CD4-positive, alpha-beta T cell treated with Interleukin-21 for 1 hour (primary cell): Measurements from ENCODE around the gene FNIP2.

Experiments used
- DNase-seq: peaks from one replicate; pipeline ENCODE4 v3.0.0-alpha.2; 2020

FNIP2 gene

DNA sequence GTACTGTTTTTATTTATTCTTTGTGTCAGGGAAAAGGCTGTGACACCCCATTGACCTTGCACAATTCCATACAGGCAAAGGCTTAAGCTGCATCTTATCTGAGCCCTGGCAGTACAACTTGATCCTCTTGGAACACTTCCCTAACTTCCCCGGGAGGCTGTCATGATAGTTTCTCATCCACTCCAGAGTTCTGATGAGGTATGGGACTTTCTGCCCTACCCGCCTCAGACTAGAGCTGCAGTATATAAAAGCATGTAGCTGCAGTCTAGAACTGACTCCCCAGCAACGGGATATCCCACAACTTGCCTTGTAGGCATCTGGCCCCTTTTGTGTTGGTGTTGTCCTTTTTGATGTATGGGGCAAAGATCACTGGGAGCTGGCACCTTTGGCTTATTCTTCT is 72.7 kb downstream of the FNIP2 start:
- no peak for DNase-seq

- no peak for DNase-seq
These were observed 76.7 kb downstream of the FNIP2 start for GRCh38 chr4:158845311-158846041.

DNA sequence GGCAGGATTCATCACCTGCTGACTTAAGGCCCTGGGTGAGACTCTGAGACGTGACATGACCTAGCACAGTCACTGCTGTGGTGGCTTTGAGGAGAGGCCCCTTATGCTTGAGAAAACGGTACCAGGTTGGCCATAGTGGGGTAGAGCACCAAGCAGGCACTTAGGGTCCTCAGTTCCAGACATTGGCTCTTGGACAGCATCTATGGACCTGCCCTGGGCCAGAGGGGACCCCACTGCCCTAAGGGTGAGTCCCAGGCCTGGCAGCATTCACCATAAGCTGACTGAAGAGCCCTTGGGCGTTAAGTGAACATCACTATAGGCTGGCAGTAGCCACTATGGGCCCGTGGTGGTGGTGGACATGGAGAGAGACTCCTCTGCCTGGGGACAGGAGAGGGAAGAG is 78.7 kb downstream of the FNIP2 start:
- DNase-seq: no peak

DNA sequence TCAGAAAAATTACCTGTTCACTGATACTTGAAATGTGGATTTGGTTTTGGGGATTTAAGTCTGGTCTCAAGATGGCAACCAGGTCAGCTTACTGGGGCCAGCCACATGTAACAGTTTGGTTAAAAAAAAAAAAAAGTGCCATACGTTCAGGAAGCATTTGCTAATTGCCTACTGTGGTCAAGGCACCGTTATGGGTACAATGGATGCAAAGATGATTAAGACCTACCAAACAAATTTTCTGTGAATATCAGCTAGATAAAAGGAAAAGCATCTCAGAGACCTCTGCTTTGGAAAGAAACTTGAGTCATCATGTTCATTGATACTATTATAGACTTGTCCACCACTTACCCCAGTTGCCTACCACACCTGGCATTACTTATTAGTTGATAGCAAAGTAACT is 80.9 kb downstream of the FNIP2 start:
- DNase-seq: no peak

DNA sequence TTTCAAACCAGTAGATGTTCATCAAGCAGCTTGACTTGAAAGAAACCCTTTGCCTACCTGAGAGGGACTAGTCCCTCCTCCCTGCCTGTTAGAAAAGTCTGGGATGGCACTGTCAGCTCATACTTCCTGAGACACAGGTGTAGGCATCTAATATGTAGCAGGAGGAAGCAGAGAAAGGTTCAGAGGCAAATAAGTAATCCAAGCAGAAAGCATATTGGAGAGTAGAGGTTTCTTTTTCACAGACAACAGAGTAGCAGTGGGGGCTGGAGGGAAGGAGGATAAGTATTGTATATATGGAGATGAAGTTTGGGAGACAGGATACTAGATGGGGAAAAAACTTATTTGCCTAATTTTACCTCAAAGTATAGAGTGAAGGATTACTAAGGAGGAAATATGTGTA is 81.5 kb downstream of the FNIP2 start:
- no peak for DNase-seq

- peak; percentile 43 for DNase-seq
These were observed 82.2 kb downstream of the FNIP2 start for GRCh38 chr4:158850800-158851644.

DNA sequence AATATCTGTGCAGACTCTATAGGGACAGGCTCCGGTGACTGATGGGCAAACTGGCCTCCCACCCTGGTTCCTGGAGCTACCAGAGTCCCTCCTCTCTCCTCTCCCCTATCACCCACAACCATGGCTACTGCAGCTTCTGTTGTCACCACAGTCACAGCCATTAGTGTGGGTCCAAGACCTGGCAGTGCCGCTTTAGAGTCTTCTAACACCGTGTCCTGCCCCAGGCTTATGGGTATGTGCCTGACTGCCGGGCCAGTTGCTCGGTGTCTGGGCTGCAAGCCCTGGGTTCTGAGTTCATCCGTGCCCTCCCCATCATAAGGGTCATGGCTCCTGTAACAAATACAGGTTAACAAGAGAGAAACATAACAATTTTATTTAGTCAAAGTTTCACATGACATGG is 85.4 kb downstream of the FNIP2 start:
- DNase-seq: no peak

- peak; percentile 51 for DNase-seq
These were observed 88.0 kb downstream of the FNIP2 start for GRCh38 chr4:158856852-158857251.

GRCh38 chr4:158857951-158858350 is 89.1 kb downstream of the FNIP2 start:
- no peak for DNase-seq

DNA sequence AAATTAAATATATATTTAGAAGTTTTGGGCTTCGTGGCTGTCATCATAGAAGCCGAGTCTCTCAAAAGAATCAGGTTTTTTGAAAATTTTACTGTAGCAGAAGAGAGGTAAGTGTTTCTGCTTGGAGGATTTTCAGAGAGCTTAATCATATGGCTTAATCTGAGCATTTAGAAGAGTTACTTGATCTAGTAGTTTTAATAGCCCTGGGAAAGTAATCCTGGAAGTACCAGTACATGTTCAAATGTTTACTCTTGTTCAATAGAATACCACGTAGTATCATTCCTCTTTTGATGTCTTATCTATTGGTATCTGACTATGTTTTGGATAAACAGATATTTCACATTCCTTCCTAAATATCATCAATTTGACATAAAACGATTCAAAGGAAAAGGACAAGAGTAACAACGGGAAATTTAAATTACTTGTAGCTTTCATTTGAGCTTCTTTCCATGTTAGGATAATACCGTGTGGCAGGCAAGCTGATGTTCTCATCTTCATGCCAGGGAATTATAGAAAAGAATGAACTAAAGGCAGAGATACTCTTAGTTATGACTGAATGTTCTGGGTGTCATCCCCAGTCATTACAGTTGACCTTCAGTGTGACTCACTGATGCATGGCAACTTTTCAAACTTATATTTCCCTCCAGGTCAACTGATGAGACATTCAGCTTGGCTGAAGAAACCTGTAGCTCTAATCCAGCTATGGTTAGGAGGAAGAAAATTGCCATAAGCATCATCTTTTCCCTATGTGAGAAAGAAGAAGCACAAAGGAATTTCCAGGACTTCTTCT is 89.8 kb downstream of the FNIP2 start:
- DNase-seq: no peak

- DNase-seq: no peak
These were observed 90.8 kb downstream of the FNIP2 start for GRCh38 chr4:158859661-158860060.

GRCh38 chr4:158860856-158861255 is 92.0 kb downstream of the FNIP2 start:
- no peak for DNase-seq

- no peak for DNase-seq
These were observed 92.5 kb downstream of the FNIP2 start for GRCh38 chr4:158861281-158861680.

DNA sequence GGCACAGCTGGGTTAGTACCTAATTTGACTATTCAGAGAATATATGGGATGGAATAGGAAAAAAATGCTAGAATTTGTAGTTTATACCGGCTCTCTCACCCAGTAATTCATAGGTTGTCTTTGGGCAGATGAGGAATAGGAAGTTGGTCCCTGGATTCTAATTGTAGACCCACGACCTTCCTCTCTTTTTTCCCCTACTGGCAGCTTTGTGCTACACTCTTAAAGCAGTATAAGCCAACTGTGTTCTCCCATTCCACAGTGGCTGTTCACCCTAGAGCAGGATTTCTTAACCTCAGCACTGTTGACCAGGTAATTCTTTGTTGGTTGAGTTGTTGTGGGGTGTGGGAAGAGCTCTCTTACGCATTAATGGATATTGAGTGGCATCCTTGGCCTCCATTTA is 92.9 kb downstream of the FNIP2 start:
- no peak for DNase-seq

DNA sequence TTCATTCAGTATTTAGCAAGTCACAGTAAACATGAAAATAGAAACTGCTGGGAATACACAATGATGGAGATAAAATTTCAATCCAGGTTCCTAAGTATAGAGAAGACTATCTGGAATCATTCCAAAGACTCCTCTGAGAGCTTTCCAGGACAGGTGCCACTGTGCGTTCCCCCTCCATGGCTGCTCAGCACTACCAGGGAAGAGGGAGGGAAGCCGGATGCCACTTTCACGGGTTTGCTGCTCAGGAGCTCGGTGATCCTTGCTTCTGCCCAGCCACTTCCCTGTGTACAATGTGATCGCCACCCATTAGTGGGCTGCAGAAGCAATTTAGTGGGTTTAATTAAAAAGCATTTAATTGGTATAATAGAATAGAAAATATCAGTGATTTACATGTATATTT is 94.5 kb downstream of the FNIP2 start:
- no peak for DNase-seq

GRCh38 chr4:158865520-158866177 is 96.8 kb downstream of the FNIP2 start:
- DNase-seq: no peak

DNA sequence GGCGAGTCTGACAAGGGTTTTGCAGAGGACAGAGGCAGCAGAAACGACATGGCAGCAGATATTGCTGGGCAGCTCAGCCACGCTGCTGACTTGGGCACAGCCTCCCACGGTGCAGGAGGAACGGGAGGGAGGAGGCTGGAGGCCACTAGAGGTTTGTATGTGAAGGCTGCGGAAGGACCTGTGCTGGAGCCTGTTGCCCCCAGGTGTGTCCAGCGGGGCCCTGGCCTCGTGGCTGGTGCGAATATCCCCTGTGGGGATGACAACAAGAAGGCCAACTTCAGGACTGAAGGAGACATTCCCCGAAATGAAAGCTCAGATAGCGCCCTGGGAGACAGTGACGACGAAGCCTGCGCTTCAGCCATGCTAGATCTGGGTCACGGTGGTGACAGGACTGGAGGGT is 100.2 kb downstream of the FNIP2 start:
- DNase-seq: no peak

GRCh38 chr4:158869761-158870160 is 100.9 kb downstream of the FNIP2 start:
- DNase-seq: no peak

DNA sequence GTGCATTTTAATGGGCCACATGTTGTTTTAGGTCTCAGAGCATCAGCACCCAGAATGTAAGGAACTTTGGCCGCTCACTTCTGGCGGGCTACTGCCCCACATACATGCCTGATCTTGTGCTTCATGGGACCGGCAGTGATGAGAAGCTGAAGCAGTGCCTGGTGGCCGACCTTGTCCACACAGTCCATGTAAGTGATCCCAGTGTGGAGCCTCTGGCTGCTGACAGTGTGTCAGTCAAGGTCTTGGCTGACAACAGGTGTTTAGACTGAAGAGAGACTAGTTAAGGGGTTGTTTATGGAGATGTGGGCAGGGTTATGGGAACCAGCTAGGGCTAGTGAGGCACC is 101.4 kb downstream of the FNIP2 start:
- no peak for DNase-seq

DNA sequence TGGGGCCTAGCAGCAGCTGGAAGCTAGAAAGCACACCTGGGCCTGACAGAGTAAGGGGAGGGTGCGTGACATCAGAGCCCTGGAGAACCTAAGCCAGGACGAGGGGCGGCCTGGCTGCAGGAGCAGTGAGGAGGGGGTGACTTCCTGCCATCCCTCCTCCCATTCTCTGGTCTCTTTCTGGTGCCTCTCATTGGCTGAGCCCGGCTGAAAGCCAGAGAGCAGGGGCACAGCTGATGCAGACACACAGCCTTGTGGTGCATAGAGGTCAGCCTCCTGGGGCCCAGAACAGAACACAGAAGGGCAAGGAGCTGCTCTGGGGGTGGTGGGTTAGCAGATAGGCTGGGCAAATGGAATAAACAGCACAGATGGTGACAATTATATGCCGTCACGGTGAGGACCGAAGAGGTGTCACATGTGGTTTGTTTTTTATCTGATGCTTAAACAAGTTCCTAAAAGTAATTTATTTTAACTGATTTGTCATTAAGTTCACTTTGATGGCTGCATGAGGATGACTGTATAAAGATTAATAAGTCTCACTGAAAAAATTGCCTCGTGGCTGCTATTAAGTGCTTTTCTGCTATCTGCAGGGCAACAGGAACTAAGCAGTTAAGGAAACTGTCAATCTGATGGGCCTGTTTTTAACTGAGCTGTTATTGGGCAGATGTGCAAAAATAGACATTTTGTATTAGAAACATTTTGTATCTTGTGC is 102.0 kb downstream of the FNIP2 start:
- DNase-seq: no peak

- DNase-seq: no peak
These were observed 102.5 kb downstream of the FNIP2 start for GRCh38 chr4:158871335-158871724.

DNA sequence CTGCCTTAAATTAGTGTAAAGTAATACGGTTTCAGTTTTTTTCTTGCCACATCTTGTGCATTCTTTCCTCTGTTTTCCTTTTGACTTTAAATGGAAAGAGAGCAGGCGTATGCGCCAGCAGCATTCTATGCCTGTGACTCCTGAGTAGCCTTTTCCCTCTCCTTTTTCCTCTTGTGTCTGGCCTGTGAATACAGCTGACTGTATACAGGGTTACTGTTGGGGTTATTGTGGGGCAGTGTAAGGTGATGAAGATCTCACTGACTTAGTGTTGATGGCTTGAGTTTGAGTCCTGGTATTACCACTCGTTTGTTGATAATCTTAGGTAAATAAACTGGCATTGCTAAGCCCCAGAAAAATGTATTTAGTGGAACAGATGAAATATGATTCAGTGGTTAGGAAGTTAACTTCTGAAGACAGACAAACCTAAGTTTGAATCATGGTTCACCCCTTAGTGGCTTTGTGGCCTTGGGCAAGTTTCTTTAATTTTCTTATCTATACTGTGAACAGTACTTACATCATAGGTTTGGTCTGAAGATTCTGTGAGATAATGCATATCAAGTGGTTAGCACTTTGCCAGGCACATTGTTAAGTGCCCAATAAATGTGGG is 105.1 kb downstream of the FNIP2 start:
- DNase-seq: peak; percentile 23
